GM21526 (cell line): ENCODE measurements around the gene CIT.

ENCODE experiments used
- ATAC-seq: cut with Tn5 transposase; IDR thresholded peaks from one replicate; pipeline ENCODE4 v1.9.1; 2021; ENCODE audit warnings: moderate library complexity; ENCODE audit not compliant: unreplicated experiment, low FRiP score

CIT gene

DNA sequence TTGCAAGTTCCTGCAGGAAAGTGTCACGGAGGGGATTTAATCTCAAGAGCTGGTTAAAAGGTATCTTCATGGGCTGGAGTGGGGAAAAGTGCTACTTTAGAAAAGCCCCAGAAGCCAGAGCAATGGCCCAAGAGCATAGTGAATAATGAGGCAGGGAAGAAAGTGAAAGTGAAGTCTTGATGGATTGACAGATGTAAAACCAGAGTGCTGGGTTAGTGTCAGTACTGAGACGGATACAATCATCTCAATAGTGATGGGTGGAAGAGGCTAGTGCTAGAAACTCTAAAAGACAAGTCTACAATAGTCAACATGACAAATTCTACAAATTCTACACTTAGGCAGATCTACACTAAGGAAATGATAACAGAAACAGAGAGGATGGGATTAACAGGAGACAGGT, 68.1 kb downstream of the CIT start:
- no peak for ATAC-seq

DNA sequence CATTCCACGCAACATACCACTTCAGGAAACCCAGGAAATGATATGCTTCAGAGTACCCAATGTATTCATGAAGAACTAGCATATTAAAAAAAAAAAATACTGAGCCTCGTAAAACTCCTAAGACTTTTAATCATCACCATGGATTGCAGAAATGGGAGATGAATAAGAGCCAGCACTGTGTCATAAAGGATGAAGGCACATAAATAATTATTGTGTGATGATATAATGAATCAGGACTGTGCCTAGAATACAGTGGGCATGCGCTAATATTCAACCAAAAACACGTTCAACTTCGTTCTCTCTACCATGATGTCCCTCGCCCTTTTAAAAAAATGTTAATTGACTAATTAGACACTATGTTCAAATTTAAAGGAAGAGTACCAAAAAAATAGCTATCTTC, 68.7 kb downstream of the CIT start:
- ATAC-seq, result no peak

DNA sequence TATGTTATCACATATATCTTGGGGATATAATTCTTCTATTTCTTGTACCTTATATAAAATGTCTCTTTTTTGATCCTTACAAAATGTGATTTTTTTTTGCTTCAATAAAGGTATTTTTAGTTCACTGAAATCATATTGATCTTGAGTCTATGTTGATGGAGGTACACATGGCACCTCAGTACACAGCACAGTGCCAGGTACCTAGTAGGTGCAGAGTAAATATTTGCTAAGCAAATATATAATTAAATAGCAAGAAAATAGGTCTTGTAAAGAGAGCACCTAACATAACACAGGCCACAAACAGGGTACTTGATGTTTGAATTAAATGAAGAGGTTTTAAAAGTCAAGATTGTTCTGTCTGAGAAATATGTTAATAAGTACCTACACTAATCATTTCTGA, 69.7 kb downstream of the CIT start:
- ATAC-seq, result no peak

DNA sequence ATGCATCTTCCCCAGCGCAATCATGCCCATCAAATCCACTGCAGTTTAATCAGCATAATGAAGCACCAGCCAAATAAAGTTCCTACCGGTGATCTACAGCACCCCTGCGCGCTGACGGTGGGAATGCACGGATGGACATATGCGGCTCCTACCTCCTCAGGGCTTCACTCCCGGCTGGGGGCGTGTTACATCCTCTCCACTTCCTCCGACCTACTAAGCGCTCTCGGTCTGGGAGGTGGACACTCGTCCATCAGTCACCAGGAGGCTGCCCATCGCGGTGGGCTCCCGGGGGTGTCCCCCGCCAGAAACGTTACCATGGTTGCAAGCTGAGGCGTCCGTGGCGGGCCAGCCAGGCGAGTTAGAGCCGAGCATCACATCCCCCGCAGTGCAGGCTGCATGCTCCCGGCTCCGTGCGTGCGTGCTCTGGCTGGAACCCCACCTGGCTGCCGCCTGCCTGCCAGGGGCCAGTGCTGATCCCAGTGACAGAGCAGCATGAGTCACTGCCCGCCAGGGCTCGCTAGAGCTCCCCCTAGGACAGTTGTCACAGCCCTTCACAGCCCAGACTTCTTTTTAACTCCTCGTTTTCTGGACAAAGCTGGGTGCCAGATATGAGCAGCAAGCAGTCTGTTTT, 73.0 kb downstream of the CIT start:
- no peak for ATAC-seq

DNA sequence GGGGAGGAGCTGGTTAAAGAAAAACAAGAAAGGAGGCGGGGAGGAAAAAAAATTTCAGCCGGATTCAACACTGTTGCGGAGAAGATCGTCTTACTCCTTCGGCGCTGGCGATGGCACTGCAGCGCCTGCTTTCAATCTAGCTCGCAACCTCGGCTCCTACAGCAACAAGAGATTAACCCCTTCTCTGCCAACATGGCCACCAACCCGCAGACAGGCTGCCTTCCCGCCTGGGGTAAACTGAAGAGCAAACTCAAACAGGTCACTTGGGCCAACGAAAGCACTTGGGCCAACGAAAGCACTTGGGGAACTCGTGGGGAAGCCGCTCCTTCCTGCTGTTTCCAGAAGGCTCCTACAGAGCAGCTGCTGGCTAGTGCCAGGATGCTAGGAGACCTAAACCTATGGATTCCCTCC, 73.7 kb downstream of the CIT start:
- ATAC-seq, result no peak

DNA sequence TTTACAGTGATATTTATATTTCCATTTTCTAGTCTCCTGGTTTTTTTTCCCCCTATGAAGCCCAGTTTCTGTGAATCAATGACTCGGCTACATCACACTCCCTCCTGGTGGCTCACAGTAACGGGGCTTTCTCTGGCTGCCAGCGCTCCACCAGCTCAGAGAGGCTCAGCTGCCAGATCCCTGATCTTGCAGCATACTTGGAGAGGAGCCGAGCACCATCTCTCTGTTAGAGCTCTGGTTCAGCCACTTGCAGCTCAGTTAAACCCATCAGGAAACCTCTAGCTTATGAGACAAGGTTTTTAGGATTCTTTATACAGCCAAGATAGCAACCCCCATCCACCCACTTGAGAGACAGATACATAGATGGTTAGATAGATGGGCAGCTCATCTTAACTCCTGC, 74.6 kb downstream of the CIT start:
- no peak for ATAC-seq

DNA sequence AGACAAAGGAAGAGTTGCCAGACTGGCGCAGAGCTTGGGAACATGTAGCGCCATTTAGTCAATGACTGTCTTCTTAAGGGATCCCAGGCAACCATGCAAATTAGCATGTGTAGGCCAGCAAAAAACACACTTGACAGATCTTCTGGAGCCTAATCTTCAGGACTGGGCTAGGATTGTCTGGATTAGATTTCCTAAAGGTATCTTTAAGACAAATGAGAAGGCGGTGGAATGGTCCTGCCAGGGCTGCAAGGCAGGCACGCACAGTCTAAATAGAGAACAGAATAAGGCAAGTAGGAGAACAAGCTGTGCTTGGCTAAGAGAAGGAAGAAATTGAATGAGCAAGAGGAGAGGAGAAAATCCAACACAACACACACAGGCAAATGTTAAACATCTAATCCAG, 80.0 kb downstream of the CIT start:
- no peak for ATAC-seq

DNA sequence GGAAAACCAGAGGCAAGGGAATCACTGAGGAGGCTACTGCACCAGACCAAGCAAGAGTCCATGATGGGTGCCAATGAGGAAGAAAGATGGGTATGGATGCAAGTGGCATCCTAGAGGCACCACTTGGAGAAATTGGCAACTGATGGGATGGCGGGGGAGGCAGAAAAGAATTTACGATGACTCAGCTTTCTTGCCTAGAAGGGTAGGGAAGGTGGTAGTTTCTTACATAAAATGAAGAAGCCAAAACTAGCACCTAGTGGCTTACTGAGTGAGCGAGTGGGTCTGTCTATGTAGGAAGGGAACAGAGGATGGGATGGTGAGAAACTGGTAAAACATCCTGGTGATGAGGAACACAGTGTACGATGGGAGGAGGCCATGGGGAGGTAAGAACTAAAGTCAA, 80.8 kb downstream of the CIT start:
- no peak for ATAC-seq

DNA sequence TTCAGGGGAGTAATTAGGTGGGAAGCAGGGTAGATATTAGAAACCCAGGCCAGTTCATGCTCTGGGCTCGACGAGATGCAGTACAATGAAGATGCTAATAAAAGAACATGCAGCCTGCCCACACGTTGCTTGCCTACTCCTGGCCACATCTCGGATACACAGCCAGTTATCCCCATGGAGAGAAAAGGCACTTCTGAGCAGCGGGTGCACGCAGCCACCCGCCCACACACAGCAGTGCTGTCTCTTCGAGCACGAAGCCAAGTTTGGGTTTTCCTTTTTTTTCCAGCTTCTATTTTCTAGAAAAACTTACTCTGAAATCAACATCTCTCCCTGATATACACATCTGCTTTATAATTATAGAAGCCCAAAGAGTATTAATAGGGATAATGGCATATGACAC, 85.7 kb downstream of the CIT start:
- ATAC-seq, result no peak

DNA sequence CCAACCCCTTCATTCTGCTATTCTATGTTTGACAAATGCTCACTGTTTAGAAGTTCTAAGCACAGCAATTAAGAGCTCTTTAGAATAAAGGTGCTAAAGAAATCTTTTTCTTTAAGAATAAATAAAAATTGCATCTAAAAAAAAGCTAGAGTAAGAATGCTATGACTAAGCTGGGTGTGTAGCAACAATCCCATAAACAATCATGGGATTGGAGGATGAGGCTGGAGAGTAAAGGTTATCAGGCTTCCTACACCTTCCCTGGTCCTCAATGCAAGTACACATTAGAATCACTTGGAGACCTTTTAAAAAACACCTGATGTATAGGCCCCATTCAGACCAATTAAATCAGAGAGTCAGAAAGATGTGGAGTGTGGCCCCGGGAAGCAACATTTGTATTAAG, 88.3 kb downstream of the CIT start:
- ATAC-seq, result no peak

DNA sequence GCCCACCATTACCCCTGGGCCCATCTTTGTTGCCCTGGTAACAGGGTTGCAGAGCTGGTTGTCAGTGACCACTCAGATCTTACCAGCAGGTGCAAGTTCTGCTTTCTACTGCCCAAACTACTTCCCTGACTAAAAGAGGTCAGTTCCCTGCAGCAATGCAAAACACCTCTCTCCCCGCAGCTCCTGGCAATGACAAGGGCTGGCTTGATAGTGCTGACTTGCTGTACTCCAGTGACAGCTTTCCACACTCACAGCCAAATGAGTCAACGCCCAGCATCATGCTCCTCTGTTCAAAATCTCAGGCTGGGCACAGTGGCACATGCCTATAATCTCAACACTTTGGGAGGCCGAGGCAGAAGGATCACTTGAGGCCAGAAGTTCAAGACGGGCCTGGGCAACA, 90.6 kb downstream of the CIT start:
- ATAC-seq, result no peak

DNA sequence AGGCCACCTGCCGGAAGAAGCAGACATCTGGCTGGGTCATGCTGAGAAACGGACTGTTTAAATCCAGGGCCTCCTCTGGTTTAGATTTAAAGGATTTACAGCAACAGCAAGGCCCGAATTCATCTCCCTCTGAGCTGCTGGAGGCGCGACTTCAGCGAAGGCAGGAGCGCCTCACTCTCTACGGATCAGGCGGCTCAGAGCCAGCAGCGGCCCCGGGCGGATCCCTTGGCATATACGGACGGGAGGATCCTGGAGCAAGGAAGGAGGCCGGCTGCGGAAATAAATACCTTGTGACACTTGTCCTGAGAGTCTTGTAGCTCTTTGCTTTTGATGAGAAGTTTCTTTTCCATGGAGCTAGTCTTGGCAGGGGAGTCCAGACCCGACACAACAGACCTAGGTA, 92.4 kb downstream of the CIT start:
- no peak for ATAC-seq

DNA sequence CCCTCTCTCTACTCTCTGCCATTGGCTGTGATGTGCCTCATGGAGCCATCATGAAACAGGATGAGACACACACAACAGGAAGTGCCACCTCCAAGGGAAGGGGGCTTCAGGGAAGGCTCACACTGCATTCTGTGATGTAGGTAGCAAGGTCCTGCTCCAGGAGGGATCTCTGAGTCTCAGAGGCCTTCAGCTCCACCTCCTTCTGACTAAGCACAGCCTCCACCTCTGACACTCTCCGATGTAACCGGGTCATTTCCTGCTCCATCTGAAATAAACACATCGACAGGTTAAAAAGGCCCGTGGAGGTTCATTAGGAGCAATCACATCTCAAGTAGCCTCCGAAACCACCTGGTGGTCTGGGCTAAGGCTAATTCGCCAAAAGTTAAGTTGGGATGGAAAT, 93.3 kb downstream of the CIT start:
- no peak for ATAC-seq

DNA sequence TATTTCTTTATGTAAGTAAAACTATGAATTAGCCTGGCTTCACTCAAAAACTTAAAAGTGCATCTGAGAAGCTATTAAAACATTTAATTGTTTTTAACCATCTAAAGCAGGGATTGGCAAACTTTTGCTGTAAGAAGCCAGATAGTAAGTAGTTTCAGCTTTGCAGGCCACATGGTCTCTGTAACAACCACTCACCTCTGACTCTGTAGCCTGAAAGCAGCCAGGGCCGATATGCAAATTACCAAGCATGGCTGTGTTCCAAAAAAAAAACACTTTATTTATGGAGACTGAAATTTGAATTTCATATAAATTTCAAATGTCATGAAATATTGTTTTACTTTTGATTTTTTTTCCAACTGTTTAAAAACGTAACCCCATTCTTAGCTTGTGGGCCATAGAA, 95.3 kb downstream of the CIT start:
- ATAC-seq, result peak; percentile 71

DNA sequence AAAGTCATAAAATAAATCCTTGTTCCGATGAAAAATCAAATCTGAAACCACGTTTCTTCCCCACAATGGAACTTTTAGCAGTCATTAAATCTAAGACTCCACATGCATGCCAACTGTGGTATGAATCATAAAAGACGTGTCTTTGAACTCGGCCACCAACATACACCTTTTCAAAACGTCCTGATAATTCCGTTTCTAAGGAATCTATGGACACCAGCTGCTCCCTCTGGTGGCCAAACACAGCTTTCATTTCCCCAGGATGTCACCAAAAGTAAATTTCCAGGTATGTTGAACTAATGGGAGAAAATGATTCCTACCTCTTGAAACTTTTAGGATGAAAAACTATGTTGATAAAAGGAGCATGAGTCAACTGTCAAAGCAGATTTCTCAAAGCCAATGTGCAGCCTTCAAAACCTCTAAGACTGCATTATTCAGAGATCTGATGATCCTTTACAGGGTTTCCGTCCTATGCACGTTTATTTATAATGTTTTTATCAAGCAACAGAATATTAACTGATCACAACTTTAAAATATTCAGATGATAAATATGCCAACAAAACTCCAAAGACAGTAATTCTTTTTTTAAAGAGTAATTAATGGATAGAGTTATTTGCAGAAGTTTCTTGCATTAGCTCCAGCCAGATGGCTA, 96.2 kb downstream of the CIT start:
- no peak for ATAC-seq

DNA sequence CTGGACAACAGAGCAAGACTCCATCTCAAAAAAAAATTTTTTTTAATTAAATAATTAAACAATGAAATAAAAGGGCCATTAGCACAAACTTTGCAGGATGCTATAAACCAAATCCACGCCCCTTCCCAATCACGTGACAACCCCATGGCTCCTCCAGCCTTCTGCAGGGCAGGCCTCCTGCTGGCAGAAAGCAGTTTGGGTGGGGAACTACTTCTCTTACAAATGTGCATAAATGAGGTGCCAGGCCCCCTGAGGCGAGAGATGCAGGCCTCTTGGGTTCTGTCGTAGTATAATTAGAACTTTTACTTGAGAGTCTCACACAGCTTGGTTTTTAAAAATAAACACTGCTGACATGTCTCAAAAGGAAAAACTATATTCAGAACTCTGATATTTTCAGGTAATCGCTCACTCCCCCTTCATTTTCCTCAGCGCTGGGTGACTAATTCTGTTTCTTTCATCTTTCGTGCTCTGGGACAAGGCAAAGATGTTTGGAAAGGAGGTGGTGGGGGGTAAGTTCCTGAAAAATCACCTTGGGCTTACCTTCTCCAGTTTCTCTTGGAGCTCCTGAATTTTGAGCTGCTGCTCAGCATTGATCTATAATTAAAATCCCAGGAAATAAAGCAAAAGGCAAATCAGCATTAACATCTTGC, 101.7 kb downstream of the CIT start:
- no peak for ATAC-seq

DNA sequence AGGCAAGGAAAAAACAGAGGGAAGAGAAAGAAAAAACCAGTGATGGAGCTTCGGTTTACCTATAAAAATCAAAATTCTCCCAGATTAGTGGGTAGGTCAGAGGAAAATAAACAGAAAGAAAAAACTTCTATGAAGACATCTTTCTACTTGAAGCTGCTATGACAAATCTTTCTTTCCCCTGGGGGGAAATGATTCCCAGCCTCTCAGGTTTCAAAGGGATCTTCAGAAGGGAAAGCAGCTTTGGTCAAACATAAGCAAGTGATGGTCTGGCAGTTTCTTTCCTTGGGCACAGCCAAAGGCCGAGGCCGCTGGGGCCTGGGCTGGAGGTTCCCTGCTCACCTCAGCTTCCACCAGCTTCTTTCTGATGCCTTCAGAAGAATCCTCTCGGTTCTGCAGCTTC, 104.7 kb downstream of the CIT start:
- no peak for ATAC-seq

DNA sequence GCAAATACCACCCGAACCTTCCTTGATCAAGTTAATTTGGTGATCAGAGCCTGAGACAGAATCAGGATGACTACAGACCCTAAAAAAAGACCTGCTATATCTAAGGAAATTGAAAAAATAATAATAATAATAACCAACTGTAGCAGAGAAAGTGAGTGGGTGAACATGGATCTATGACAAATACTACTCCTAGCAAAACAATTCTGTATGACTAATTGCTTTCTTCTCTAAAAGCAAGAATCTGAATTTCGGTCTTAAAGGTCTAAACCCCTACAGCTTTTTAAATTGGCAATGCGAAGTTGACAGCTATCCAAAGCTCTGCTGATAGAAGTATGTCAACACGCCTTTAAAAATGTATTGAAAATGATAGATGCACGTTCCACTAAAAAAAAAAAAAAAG, 107.0 kb downstream of the CIT start:
- ATAC-seq, result no peak

DNA sequence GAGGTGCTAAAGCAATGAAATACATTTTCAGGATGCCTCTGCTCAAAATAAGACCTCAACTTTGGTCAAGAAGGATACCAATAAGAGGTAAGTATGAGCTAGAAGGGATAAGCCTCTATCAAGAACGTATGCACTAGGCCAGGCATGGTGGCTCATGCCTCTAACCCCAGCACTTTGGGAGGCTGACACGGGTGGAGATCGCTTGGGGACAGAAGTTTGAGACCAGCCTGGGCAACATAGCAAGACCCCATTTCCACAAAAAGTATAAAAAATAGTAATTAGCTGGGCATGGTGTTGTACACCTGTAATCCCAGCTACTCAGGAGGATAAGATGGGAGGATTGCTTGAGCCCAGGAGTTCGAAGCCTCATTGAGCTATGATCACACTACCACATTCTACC, 114.5 kb downstream of the CIT start:
- no peak for ATAC-seq

DNA sequence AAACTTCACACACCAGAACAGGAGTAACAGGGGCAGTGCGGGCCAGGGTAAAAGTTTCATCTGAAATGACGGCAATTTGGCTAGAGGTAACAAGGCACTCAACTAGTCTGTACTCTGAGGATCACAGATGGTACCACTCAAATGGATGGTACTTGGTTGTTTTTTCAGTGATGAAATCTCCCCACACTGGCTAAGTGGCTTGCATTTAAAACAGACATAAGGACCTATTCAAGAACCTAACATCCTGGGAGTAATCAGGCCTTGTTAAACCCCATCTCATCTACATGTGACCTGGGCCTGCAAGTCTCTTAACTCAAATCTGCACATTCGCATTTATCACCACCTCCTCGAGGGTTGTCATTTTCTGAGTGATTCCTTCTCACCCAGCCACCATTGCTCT, 118.4 kb downstream of the CIT start:
- no peak for ATAC-seq

DNA sequence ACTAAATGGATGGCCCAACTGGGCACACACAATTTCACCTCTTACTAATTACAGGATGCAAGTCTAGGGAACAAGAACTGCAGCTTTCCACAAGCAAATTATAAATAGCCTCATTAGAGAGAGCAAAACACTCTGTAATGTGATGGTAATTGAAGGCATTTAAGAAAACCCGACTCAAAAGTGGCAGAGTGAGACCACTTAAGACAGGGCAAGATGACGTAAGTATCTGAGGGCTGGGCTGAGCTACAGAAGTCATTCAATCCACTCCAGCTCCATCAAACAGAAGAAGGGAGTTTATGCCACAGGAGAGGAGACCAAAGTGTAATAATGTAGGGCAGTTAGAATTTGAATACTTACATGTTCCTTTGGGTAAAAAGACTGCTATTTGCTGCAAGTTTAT, 118.9 kb downstream of the CIT start:
- ATAC-seq, result no peak

DNA sequence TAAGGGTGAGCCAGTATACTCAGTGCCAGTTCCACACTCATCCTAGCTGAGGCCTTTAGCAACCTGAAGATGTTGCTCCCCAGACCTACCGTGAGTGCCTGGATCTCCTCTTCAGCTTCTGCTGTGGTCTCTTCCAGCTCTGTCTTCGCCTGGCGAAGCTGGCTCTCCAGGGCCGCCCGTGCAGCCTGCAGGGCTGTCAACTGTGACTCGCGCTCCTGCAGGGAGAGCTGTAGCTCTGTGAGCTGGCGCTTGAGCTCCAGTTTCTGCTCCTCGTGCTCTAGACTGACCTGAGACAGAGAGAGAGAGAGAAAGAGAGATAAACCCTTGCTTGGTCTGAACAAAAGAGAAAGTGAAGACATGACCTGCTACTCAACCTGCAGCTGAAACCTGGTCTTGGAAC, 125.2 kb downstream of the CIT start:
- no peak for ATAC-seq
